Activated naive CD8-positive, alpha-beta T cell treated with anti-CD3 and anti-CD28 coated beads, Interleukin-2, amount 10 ng/mL, durations not matched to agents 7 days and 5 days (primary cell): ENCODE results near the gene CCDC91. TPM values are rescaled to one million over a fixed set of nuclear protein-coding genes. Genes with fewer than 3 reads are reported as not detected.
"Not testable (repeated sequence)": the region's sequence is repeated elsewhere in the genome, so short reads cannot be mapped to it uniquely, and the experiment has no call there.

Experiments
- ATAC-seq: fragments of 150-1000 bp; cut with Tn5 transposase; one replicate; pipeline ENCODE4 v1.10.0; 2021; ENCODE audit warnings: low read depth, moderate library complexity
- POLR2A ChIA-PET: fragments of 350-600 bp; sonication (Branson Sonifier 250); formaldehyde crosslinking; loops from one replicate; lab custom pipeline; 2021; ENCODE audit warnings: antibody characterized with exemption; lab: Charles Lee
- DNase-seq: peaks from one replicate; pipeline ENCODE4 v3.0.0; 2021
- H3K27ac Mint-ChIP-seq: one replicate; pipeline ENCODE4 v1.8.0; 2022; ENCODE audit warnings: mild to moderate bottlenecking, mixed read lengths
- H3K27me3 Mint-ChIP-seq: one replicate; pipeline ENCODE4 v1.8.0; 2022; ENCODE audit warnings: mild to moderate bottlenecking, moderate library complexity, mixed read lengths
- H3K36me3 Mint-ChIP-seq: one replicate; pipeline ENCODE4 v1.8.0; 2021; ENCODE audit warnings: mild to moderate bottlenecking, mixed read lengths
- H3K4me1 Mint-ChIP-seq: one replicate; pipeline ENCODE4 v1.8.0; 2021; ENCODE audit warnings: mixed read lengths
- H3K4me3 Mint-ChIP-seq: one replicate; pipeline ENCODE4 v1.8.0; 2022; ENCODE audit warnings: mild to moderate bottlenecking, moderate library complexity, mixed read lengths
- H3K9me3 Mint-ChIP-seq: one replicate; pipeline ENCODE4 v1.8.0; 2021; ENCODE audit warnings: mixed read lengths
- total RNA-seq, 2 experiments: library from RNA; stranded (reverse); gene quantifications; one replicate each; pipeline ENCODE4 v1.2.3, GENCODE V29; 2021

The CCDC91 gene
- total RNA-seq, 2 experiments from 2014 or later = 33.2 to 33.9 TPM

DNA sequence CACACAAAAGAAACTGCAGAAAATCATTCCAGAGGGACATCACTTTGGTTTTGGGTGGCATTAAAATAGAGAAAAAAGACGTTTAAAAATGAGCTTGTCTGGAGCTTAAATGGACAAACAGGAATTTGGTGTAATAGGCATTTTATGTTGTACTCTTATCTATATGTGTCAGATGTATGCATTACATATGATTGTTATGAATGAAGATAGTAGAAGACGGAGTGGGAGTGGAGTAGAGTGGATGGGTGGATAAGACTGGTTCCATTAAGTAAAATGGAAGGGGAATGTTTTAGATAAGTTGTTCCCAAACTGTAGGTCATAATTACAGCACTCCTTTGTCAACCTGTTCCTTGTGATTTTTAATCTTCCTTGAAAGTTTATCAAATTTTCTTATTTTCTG is 1.9 kb downstream of the CCDC91 start:
- no peak overlapping the region for H3K27ac Mint-ChIP-seq
- peaks cover 22% of the 10 kb centered on the region for H3K36me3 Mint-ChIP-seq
- peaks cover 9% of the 10 kb centered on the region for H3K9me3 Mint-ChIP-seq
- POLR2A ChIA-PET = interaction anchor here (2.9 kb wide), 1 partner anchor 31 kb away, joined by 11 read pairs; no protein-coding TSS in a partner anchor
- H3K4me3 Mint-ChIP-seq = peak overlapping the region; percentile 0
- peaks cover 35% of the 10 kb centered on the region for H3K4me1 Mint-ChIP-seq
- no peak for DNase-seq
- no peaks in the 10 kb centered on the region for H3K27me3 Mint-ChIP-seq
- ATAC-seq = no peak

DNA sequence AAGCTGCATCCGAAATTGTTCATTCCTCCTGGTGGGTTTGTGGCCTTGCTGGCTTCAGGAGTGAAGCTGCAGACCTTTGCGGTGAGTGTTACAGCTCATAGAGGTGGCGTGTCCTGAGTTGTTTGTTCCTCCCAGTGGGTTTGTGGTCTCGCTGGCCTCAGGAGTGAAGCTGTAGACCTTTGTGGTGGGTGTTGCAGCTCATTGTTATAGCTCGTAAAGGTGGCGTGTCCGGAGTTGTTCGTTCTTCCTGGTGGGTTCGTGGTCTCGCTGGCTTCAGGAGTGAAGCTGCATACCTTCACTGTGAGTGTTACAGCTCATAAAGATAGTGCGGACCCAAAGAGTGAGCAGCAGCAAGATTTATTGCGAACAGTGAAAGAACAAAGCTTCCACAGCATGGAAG is 4.4 kb downstream of the CCDC91 start:
- H3K9me3 Mint-ChIP-seq, H3K27ac Mint-ChIP-seq, H3K27me3 Mint-ChIP-seq, ATAC-seq, POLR2A ChIA-PET, H3K4me3 Mint-ChIP-seq, DNase-seq: not testable (repeated sequence)
- Mint-ChIP-seq H3K4me1 (peaks cover 27% of the 10 kb centered on the region), H3K36me3 (peaks cover 23% of the 10 kb centered on the region)

DNA sequence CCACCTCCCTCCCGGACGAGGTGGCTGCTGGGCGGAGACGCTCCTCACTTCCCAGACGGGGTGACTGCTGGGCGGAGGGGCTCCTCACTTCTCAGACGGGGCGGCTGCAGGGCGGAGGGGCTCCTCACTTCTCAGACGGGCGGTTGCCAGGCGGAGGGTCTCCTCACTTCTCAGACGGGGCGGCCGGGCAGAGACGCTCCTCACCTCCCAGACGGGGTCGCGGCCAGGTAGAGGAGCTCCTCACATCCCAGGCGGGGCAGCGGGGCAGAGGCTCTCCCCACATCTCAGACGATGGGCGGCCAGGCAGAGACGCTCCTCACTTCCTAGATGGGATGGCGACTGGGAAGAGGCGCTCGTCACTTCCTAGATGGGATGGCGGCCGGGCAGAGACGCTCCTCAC is 10.9 kb downstream of the CCDC91 start:
- H3K4me3 Mint-ChIP-seq, POLR2A ChIA-PET, ATAC-seq, H3K4me1 Mint-ChIP-seq, H3K27me3 Mint-ChIP-seq, H3K9me3 Mint-ChIP-seq, DNase-seq, H3K27ac Mint-ChIP-seq: not testable (repeated sequence)
- peaks cover 17% of the 10 kb centered on the region for H3K36me3 Mint-ChIP-seq

DNA sequence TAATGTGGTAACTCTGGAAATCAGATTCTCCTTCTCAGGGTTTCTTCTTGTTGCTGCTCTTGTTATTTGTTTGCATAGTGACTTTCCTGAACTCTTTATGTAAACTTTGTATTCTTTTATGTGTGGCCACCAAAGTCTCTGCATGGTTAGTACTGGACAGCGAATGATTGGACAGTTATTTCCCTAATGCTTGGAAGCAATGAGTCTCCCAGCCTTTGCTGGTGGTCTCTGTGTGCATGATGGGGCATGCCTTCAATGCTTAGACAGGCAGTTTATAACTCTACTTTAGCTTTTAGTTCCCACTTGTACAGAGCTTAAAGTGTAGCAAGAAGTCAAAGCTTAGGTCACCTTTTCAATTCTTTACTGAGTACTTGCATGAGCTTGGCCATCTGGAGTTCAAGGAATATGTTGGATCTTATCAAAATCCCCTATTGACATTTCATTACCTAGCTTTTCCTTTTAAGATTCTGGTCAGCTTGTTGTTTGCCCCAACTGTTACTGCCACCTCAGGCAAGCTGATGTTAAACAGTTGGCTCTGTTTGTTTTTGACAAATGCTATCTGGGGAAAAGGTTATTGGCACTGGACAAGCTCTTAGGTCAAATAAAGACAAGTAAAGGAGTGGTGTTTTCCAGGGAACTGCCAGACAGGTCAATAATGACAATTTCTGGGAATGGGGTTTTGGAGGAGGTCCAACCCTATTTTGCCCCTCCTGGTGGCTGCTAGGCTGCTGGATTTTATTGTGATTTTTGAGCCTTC is 12.3 kb downstream of the CCDC91 start:
- H3K4me3 Mint-ChIP-seq = no peak overlapping the region
- ATAC-seq (no peak), DNase-seq (no peak)
- H3K36me3 Mint-ChIP-seq = peaks cover 15% of the 10 kb centered on the region
- H3K27me3 Mint-ChIP-seq = no peaks in the 10 kb centered on the region
- POLR2A ChIA-PET = interaction anchor here (1.5 kb wide), 1 partner anchor 19 kb away, joined by 3 read pairs; no protein-coding TSS in a partner anchor
- H3K4me1 Mint-ChIP-seq = no peaks in the 10 kb centered on the region
- no peak overlapping the region for H3K27ac Mint-ChIP-seq
- peaks cover 4% of the 10 kb centered on the region for H3K9me3 Mint-ChIP-seq

DNA sequence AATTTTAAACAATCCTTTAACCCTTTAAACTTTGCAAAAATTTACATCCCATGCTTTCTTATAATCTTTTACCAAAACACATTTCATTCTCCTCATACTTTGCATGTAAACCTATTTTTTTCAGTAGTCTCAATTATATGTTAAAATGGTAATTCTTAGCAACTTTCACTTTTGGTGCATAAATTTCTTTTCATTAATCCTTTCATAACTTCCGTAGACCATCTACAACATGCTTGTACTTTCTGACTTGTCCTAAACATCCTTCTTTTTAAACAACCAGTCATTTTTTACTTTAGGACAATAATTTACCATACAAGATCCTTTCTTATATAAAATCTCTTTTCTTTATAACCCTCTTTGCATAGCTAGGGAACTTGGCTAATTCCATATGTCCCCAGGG is 19.5 kb downstream of the CCDC91 start:
- DNase-seq (no peak), ATAC-seq (no peak)
- no peaks in the 10 kb centered on the region for H3K4me1 Mint-ChIP-seq
- POLR2A ChIA-PET = no interaction called here
- H3K27ac Mint-ChIP-seq = no peak overlapping the region
- H3K36me3 Mint-ChIP-seq = peaks cover 42% of the 10 kb centered on the region
- no peaks in the 10 kb centered on the region for H3K27me3 Mint-ChIP-seq
- H3K4me3 Mint-ChIP-seq = no peak overlapping the region
- peaks cover 12% of the 10 kb centered on the region for H3K9me3 Mint-ChIP-seq

DNA sequence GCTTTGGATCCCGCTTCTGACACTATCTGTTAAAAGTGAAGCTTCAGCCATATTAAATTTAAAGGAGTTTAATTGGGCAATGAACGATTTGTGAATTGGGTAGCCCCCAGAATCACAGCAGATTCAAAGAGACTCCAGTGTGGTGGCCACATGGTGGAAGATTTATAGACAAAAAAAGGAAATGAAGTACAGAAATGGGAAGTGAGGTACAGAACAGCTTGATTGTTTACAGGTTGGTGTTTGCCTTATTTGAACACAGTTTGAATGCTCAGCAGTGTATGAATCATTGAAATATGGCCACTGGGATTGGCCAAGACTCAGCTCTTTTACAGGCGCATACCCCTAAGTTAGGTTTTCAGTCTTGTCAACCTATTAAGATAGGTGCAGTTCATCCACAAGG is 21.9 kb downstream of the CCDC91 start:
- DNase-seq (no peak), ATAC-seq (no peak)
- Mint-ChIP-seq H3K4me1 (no peaks in the 10 kb centered on the region), H3K9me3 (peaks cover 10% of the 10 kb centered on the region), H3K27ac (no peak overlapping the region), H3K27me3 (no peaks in the 10 kb centered on the region), H3K36me3 (peaks cover 39% of the 10 kb centered on the region), H3K4me3 (no peak overlapping the region)
- POLR2A ChIA-PET = no interaction called here

DNA sequence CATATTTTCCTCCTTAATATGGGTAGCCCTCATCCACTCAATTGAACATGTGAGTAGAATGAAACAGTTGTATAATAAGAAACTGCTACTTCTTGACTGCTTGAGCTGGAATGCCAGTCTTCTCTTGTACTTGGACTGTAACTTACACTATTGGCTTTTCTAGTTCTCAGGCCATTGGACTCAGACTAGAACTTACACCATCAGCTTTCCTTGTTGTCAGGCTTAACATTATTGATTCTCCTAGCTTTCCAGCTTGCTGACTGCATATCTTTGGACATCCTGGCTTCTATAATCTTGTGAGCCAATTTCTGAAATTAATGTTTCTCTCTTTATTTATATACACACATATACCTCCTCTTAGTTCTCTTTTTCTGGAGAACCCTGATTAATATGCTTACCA is 24.8 kb downstream of the CCDC91 start:
- ATAC-seq (no peak), DNase-seq (no peak)
- Mint-ChIP-seq H3K9me3 (peaks cover 11% of the 10 kb centered on the region), H3K36me3 (peaks cover 39% of the 10 kb centered on the region), H3K27me3 (no peaks in the 10 kb centered on the region), H3K4me1 (peaks cover 7% of the 10 kb centered on the region), H3K27ac (no peak overlapping the region), H3K4me3 (no peak overlapping the region)
- POLR2A ChIA-PET = no interaction called here

DNA sequence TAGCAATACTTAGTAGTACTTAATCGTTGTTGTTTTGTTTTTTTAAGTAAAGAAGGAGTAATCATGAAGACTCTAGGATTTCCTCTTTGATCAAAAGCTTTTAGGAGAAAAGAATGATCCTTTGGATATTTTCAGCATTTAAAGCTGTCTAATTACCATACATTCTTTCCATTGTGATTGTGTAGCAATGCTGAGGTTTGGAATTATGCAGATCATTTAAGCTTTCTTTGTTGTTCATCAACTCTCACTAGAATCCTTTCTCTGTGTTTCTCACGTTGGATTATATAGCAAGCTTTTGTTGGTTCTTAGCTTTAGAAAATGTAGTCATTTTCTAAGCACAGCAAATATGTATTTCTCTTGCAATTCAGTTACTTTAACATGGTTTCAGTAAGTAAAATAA is 25.8 kb downstream of the CCDC91 start:
- POLR2A ChIA-PET = no interaction called here
- H3K36me3 Mint-ChIP-seq = peaks cover 32% of the 10 kb centered on the region

DNA sequence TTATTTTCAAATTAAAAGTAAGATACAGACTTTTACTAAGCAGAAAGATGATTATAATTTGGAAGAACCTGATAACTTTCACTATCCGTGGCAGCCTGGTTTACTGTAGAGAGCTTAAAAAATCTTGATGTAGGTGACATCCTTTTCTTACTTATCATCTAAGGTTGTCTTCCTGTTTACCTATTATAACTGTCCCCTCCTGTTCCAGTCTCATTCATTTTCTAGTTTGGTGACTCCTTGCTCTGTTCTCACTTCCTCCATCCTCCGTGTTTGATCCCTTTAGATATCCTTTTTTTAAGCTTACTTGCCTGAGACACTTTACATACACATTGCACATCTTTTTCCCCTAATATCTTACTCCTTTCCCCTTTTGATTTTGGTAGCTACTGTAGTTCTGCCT is 27.5 kb downstream of the CCDC91 start:
- DNase-seq (no peak), ATAC-seq (no peak)
- no peaks in the 10 kb centered on the region for H3K27me3 Mint-ChIP-seq
- peaks cover 23% of the 10 kb centered on the region for H3K36me3 Mint-ChIP-seq
- peak overlapping the region; percentile 22 for H3K27ac Mint-ChIP-seq
- POLR2A ChIA-PET = interaction anchor here (1.4 kb wide), 1 partner anchor 27 kb away, joined by 6 read pairs; the partner anchor contains the start of gene CCDC91
- H3K4me3 Mint-ChIP-seq = no peak overlapping the region
- H3K9me3 Mint-ChIP-seq = peaks cover 8% of the 10 kb centered on the region
- peaks cover 23% of the 10 kb centered on the region for H3K4me1 Mint-ChIP-seq

More for the DNA sequence above, 25.8 kb downstream of the CCDC91 start:
- no peak overlapping the region for H3K27ac Mint-ChIP-seq
- no peak overlapping the region for H3K4me3 Mint-ChIP-seq
- DNase-seq (no peak), ATAC-seq (no peak)
- H3K4me1 Mint-ChIP-seq = peaks cover 8% of the 10 kb centered on the region
- no peaks in the 10 kb centered on the region for H3K27me3 Mint-ChIP-seq
- peaks cover 11% of the 10 kb centered on the region for H3K9me3 Mint-ChIP-seq

DNA sequence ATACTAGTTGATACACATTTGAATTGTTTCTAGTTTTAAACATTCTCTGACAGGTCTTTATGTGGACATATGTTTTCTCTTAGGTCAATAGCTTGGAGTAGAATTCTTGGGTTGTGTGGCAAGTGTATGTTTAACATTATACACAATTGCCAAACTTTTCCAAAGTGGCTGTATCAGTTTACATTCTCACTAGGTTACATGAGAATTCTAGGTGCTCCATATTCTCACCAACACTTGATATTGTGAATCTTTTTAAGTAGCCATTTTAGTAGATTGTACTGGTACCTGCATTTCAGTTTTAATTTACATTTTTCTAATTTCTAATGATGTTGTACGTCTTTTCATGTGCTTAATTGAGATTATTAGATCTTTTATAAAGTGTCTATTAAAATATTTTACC is 28.6 kb downstream of the CCDC91 start:
- POLR2A ChIA-PET = interaction anchor here (0.7 kb wide), 1 partner anchor 128 kb away, joined by 4 read pairs; no protein-coding TSS in a partner anchor
- H3K4me3 Mint-ChIP-seq = no peak overlapping the region
- H3K4me1 Mint-ChIP-seq = peaks cover 34% of the 10 kb centered on the region
- H3K9me3 Mint-ChIP-seq = peaks cover 8% of the 10 kb centered on the region
- no peaks in the 10 kb centered on the region for H3K27me3 Mint-ChIP-seq
- H3K27ac Mint-ChIP-seq = no peak overlapping the region
- peaks cover 15% of the 10 kb centered on the region for H3K36me3 Mint-ChIP-seq
- no peak for DNase-seq
- ATAC-seq = no peak

DNA sequence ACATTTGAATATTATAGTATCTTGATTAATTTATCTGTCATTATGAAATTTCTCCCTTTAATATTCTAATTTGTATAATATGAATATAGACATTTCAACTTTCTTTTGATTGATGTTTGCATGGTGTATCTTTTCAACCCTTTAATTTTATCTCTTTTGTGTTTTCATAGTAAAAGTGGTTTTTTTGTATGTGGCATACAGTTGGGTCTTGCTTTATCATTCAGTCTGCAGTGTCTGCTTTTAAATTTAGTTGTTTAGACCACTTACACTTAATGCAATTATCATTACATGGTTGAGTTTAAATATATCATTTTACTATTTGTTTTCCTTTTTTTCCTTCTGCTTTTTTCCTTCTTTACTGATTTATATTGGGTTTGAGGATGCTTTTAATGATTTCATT is 29.6 kb downstream of the CCDC91 start:
- no peaks in the 10 kb centered on the region for H3K27me3 Mint-ChIP-seq
- POLR2A ChIA-PET = no interaction called here
- no peak for ATAC-seq
- peaks cover 39% of the 10 kb centered on the region for H3K4me1 Mint-ChIP-seq
- peaks cover 4% of the 10 kb centered on the region for H3K9me3 Mint-ChIP-seq
- H3K27ac Mint-ChIP-seq = no peak overlapping the region
- no peak for DNase-seq
- no peak overlapping the region for H3K4me3 Mint-ChIP-seq
- peaks cover 11% of the 10 kb centered on the region for H3K36me3 Mint-ChIP-seq

DNA sequence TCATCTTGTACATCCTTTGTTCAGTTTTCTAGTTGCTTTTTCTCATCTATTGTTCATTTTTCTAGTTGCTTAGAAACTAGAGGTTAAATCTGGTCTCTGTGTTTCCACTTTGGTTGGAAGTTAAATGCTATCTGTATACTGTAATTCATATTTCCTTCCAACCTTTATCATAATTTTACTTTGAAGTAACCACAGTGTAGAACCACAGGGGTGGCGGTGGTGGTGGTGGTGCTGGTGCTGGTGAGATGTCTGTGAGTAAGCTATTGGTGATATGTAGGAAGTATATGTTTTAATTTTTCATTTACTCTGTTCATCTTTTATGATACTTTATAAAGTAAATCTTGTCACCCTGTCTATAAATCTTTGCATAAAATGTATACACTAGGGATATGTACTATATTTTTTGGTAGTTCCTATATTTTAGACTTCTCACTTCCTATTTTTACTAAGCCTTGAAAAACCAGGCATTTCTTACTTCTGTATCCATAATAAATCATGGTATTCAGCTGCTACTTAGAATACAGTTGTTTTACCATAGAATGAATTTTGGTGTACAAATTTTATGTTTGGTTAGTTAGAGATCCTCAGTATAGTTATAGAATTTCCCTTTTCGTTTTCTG is 31.9 kb downstream of the CCDC91 start:
- H3K4me3 Mint-ChIP-seq = peak overlapping the region; percentile 37
- ATAC-seq (peak; percentile 42), DNase-seq (peak; percentile 56)
- H3K9me3 Mint-ChIP-seq = peaks cover 6% of the 10 kb centered on the region
- peak overlapping the region; percentile 43 for H3K27ac Mint-ChIP-seq
- POLR2A ChIA-PET = interaction anchor here (1.0 to 1.8 kb wide), 3 partner anchors 19 to 31 kb away, joined by 3 to 11 read pairs (median 7); partner anchors contain the start of gene CCDC91
- H3K4me1 Mint-ChIP-seq = peaks cover 39% of the 10 kb centered on the region
- H3K27me3 Mint-ChIP-seq = no peaks in the 10 kb centered on the region
- H3K36me3 Mint-ChIP-seq = peaks cover 24% of the 10 kb centered on the region

DNA sequence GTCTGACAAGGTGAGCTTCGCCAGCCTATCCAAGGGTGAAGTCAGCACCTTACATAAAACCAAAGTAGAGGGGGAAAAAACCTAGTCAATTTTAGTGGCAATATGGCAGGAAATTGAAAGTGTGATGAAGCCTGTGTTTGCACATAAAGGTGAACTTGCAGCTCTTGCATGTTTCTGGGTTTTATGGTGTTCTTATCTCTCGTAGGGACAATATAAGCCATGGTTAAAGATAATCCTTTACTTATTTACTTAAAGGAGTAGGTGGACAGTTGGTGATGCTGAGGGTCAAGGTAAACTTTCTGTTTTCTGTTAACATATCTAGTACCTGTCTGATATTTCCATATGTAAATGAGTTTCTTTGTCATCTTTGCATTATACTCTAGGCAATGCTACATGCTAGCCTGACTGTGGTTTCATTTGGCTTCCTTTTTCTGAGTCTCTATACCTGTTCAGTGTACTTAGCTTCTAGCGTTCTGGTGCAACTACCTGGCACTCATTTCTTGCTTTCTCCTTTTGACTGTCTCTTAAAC is 32.8 kb downstream of the CCDC91 start:
- H3K9me3 Mint-ChIP-seq = peaks cover 6% of the 10 kb centered on the region
- peak overlapping the region; percentile 69 for H3K4me3 Mint-ChIP-seq
- H3K27ac Mint-ChIP-seq = peak overlapping the region; percentile 54
- H3K27me3 Mint-ChIP-seq = no peaks in the 10 kb centered on the region
- peak; percentile 80 for ATAC-seq
- POLR2A ChIA-PET = interaction anchor here (1.7 kb wide), 1 partner anchor 32 kb away, joined by 11 read pairs; the partner anchor contains the start of gene CCDC91
- peaks cover 32% of the 10 kb centered on the region for H3K4me1 Mint-ChIP-seq
- DNase-seq = no peak
- H3K36me3 Mint-ChIP-seq = peaks cover 25% of the 10 kb centered on the region
